NCI-H146 (cell line): ENCODE data around the gene DHX32.
"Not testable (repeated sequence)": the region's sequence is repeated elsewhere in the genome, so short reads cannot be mapped to it uniquely, and the experiment has no call there.

Experiments used
- DNase-seq: peaks from one replicate; lab custom pipeline; 2025; lab: John Stamatoyannopoulos, UW

The DHX32 gene, protein sequence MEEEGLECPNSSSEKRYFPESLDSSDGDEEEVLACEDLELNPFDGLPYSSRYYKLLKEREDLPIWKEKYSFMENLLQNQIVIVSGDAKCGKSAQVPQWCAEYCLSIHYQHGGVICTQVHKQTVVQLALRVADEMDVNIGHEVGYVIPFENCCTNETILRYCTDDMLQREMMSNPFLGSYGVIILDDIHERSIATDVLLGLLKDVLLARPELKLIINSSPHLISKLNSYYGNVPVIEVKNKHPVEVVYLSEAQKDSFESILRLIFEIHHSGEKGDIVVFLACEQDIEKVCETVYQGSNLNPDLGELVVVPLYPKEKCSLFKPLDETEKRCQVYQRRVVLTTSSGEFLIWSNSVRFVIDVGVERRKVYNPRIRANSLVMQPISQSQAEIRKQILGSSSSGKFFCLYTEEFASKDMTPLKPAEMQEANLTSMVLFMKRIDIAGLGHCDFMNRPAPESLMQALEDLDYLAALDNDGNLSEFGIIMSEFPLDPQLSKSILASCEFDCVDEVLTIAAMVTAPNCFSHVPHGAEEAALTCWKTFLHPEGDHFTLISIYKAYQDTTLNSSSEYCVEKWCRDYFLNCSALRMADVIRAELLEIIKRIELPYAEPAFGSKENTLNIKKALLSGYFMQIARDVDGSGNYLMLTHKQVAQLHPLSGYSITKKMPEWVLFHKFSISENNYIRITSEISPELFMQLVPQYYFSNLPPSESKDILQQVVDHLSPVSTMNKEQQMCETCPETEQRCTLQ

DNA sequence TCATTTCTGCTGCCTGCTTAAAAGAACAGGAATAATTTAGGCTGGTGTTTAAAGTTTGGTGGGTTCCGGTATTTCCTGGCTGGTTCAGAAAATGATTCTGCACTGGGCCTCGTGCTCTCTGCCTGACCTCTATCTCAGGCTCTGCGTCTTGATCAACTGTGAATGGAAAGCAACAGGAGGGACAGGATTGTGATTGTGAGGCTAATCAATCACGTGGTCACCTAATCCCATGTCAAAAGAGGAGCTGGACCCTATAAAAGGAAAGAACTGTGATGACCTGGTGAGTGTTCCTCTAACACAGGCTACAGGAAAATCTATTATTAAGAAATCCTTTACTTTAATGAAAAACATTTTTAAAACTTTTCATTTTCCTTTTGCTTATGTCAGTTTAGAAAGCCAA lies at the start of gene DHX32:
TSS of gene DHX32 (minus strand) at position 101 of the 400 bp plus-strand sequence. CDS start 468 bp downstream, outside the sequence.
- no peak for DNase-seq

DNA sequence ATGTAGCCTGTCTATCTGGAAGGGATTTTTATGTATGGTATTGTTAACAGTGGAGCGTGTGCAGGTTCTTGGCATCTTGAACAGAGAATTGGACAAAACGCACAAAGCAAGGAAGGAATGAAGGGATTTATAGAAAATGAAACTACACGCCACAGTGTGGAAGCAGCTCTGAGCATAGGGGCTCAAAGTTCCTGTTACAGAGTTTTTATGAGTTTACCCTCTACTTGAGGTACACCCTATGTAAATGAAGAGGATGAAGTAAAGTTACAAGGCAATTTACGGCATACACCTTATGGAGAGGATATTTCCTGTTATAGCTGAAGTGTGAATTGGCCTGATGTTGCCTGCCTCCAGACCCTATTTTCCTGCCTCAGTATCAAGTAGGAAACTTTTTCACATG lies 48.5 kb upstream of the DHX32 start:
- no peak for DNase-seq

DNA sequence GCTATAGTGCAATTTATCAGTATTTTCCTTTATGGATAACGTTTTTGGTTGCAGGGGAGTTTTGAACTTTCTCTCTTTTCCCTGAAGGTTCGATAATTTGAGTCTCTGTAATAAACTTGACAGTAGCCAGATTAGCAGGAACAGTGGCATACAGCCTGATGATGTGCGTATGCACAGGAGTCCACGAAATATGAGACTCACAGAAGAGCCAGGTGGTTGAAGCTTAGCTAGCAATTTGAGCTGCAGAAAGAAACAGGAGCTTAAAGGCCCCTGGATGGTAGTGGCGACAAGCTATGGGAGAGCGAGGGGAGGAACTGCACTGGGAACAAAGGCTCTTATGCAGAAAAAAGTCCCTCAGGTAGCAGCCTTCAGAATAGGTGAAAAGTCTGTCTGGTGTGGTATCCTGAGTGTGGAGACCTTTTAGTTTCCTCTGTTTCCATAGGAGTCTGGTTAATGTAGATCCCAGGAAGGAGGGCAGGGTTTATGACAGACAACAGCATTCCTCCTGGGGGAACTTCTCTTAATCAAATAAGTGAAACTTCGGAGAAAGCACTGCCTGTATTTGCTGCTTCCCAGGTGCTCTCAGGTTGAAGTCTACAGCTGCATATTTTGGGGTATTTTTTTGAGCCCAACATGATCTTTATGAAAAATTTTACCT lies 48.0 kb upstream of the DHX32 start:
- DNase-seq: peak; percentile 40

DNA sequence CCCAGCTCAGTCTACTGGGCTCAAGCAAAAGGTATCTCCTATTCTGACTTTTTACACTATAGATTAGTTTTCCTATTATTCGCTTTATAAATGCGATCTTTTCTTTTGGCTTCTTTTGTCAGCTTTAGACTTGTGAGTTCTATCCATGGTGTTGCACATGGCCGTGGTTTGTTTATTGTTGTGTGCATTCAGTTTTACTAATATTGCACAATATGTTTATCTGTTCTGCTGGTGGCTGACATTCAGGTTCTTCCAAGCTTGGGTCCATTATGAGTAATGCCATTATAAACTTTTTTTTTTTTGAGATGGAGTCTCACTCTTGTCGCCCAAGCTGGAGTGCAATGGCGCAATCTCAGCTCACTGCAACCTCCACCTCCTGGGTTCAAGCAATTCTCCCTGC lies 46.2 kb upstream of the DHX32 start:
- not testable (repeated sequence) for DNase-seq

DNA sequence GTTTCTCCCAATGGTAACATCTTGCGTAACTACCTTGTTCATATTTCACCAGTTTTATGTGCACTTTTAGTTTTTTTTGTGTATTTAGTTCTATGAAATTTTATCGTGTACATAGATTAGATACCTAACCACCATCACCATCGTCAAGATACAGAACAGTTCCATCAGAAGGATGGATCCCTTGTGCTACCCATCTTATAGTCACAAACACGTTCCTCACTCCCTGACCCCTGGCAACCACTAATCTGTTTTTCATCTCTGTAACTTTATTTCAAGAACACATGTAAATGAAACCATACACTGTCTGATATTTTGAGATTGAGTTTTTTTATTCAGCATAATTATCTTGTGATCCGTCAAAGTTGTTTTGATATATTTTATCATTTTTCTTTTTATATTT lies 45.2 kb upstream of the DHX32 start:
- DNase-seq: no peak

DNA sequence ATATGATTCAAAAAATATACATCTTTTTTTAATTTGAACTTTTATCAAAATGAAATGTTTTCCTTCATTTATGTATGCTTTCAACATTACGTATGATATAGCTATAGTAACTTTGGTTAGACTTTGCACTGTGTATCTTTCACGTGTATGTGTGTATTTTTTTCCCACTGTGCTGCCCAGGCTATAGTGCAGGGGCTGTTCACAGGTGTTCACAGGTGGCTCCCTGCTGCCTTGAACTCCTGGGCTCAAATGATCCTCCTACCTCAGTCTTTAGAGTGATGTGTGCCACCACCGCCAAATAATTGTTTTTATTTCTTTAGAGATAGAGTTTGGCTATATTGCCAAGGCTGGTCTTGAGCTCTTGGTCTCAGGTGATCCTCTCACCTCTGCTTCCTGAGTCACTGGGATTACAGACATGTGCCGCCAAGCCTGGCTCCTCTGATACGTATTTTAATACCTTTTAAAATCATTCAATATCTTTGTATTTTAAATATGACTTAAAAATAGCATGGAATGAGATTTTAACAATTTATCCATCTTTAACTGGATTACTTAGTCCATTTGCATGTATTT lies 44.3 kb upstream of the DHX32 start:
- no peak for DNase-seq

DNA sequence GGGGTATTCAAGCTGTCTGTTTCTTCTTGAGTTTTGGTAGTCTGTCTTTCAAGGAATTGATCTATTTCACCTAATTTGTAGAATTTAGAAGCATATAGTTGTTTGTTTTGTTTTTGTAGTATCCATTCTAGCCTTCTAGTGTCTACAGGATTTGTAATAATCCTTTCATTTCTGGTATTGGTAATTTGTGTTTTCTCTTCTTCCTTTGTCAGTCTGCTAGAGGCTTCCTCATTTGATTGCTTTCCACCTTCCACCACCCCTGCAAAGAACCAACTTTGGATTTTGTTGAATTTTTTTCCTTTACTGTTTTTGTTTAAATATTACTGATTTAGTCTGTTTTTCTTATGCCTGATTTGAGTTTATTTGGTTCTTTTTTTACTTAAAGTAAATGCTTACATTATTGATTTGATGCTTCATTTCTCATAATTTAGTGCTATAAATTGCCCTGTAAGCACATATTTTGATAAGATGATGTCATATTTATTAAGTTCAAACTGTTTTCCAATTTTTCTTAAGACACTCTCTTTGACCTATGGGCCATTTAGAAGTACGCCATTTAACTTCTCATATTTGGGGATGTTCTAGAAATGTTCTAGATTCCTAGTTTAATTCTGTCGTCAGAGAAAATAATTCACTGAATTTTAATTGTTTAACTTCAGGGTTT lies 40.7 kb upstream of the DHX32 start:
- DNase-seq: not testable (repeated sequence)

DNA sequence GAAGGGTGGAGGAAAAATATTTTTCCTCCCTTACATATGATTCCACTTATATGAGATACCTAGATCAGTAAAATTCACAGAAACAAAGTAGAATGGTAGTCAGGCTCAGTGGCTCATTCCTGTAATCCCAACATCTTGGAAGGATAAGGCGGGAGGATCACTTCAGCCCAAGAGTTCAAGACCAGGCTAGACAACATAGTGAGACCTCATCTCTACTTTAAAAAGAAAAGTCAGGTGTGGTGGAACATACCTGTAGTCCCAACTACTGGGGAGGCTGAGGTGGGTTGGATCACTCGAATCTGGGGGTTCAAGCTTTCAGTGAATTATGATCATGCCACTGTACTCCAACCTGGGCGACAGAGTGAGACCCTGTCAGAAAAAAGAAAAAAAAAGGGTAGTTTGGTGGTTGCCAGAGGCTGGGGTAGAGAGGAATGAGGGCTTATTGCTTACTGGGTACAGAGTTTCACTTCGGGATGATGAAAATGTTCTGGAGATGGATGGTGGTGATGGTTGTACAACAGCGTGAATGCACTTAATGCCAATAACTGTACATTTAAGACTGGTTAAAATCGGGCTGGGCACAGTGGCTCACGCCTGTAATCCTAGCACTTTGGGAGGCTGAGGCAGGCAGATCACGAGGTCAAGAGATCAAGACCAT lies 36.7 kb upstream of the DHX32 start:
- not testable (repeated sequence) for DNase-seq

DNA sequence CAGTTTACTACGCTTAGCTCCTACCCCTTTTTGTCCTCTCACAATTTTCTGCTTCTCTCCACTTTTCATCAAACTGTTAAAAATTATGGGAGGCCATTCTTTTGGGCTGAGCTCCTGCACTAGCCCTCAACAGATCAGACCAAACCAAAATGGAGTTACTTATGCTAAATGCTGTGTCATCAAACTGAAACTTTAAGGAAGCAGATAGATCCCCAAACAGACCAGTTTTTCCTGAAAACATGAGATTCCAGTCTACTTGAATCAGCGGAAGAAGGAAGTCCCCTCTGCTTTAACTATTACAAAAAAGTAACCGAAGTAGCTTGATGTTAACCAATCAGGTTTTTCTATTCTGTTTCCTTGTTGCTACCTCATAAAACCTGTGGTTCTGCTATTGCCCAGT lies 35.9 kb upstream of the DHX32 start:
- no peak for DNase-seq

DNA sequence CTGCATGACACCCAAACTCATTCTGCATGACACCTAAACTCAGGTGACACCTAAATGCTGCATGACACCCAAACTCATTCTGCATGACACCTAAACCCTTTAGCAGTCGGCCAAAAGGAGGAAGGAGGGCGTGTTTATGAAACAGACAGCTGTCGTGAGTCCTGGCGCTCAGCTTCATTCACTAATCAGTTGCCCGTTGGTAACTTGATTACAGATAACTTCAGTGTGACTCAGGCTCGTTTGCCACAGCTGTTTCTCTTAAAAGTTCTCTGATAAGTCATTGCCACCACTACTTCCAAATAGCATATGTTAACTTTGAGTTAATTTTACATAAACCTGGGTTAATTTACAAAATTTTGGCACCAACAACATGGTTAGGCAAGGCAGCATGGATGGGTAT lies 32.2 kb upstream of the DHX32 start:
- DNase-seq: peak; percentile 3

DNA sequence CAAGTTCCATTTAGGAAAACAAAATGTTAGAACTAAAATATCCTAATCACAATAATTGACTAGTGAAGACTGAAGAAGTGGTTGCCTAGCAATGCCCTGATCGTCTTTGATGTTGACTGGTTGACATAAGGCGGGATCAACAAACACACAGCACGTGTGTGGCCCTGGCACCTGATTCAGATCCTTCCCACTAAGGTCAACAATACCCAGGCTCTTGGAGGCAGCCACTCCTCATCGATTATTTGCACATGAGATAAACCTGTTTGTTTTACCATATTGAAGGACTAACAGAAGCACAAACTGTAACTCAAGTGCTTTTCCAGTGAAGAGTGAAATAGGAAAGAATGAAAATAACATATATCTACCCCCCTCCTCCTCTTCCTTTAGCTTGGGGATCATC lies 30.9 kb upstream of the DHX32 start:
- DNase-seq: peak; percentile 43

DNA sequence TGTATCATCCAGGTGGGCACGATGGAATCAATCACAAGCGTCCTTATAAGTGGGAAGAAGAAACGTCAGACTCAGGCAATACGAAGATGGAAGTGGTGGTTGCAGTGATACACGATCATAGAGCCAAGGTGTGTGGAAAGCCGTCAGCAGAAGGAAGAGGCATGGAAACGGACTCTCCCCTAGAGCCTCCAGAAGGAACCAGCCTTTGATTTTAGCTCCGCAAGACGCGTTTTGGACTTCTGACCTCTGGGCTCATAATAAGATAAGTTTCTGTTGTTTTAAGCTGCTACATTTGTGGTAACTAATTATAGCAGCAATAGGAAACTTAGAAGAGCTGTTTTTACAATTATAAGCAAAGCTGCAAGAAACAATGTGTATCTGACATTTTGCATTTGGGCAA lies 30.1 kb upstream of the DHX32 start:
- DNase-seq: no peak

DNA sequence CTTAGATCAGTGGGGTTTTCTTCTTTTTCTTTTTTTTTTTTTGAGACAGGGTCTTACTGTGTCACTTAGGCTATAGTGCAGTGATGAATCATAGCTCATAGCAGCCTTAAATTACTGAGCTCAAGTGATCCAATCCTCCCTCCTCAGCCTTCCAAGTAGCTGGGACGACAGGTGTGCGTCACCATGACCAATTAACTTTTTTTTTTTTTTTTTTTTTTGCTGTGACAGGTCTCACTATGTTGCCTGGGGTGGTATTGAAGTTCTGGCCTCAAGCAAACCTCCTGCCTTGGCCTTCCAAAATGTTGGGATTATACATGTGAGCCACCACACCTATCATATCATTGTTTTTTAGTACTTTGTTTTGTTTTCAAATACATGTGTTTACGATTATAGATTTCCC lies 28.4 kb upstream of the DHX32 start:
- DNase-seq: not testable (repeated sequence)

DNA sequence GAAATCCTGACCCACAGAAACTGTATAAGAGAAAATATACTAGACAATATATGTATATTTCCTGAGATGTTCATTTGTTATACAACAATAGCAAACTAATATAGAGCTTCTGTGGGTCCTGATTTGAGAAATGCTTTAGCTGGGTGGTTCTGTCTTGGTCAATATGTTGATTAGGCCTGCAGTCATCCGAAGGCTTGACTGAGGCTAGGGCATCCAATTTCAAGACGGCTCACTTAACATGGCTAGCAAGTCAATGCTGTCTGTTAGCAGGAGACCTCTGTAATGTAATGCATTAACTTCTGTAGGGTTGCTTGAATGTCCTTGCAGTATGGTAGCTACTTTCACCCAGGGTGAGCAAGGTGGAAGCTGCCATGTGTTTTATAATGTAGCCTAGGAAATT lies 27.7 kb upstream of the DHX32 start:
- not testable (repeated sequence) for DNase-seq

DNA sequence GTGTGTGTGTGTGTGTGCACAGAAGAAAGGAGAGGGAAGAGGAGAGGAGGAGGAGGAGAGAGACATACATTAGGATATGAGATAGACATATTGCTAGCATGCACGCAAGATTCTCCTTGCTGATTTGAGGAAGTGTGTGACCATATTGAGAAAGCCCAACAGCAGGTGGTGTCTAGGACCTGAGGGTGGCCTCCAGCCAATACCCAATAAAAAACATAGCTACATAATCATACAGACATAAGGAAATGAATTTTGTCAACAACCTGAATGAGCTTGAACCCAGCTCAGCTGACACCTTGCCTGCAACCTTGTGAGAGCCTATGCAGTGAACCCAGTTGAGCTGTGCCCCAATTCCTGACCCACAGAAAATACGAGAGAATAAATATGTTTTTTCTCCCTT lies 26.5 kb upstream of the DHX32 start:
- DNase-seq: not testable (repeated sequence)

DNA sequence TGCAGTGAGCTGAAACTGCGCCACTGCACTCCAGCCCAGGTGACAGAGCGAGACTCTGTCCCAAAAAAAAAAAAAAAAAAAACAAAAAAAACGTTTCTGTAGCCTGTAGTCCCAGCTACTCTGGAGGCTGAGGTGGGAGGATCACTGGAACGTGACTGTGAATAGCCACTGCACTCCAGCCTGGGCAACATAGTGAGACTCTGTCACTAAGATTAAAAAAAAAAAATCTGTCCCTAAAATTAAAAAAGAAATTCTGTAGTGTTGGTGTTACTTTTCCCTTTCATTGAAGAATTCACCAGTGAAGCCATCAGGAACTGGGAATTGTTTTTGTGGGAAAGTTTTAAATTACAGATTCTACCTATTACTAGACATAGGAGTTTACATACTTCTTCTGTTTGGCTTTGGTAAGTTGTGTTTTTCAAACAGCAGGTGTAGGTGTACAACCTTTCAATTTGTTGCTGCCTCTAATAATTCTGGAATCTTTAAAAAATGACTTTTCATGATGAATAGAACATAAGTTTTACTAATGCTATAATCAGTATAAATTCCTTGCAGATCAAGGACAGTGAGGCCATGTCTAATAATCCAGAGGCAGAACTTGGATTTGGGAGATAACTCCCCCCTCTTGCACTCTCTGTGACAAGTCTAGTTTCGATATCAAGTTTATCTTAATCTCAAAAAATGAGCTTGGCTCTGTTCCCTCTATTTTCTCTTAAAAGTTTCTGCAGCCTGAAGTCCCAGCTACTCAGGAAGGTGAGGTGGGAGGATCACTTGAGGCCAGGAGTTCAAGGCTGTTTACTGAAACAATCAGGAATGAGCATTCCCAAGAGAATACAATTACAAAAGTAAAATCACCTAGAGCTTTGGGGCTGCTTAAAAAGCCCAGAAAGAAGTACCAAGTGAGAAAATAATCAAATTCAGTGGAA lies 24.2 kb upstream of the DHX32 start:
- DNase-seq: not testable (repeated sequence)

DNA sequence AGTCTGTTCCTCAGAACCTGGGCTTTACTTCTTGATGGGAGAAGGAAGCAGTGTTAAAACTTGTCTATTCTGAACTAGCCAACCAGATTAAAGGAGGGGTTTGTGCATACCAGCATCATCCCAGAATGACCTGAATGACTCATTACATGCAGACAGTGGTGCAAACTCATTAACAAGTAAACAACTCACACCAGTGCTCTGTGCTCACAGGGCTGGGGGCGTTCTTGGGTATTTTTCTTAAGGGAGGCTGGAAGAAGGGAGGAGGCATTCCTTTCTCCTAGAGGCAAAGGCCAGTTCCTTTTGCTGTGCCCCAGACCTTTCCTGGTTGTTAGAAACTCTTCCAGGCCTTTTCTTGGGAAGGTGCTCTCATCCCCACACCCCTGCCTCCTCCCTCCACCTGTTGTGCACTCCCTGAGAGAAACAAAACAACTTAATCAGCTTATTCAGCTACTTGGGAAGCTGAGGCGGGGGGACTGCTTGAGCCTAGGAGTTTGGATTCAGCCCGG lies 22.1 kb upstream of the DHX32 start:
- not testable (repeated sequence) for DNase-seq

DNA sequence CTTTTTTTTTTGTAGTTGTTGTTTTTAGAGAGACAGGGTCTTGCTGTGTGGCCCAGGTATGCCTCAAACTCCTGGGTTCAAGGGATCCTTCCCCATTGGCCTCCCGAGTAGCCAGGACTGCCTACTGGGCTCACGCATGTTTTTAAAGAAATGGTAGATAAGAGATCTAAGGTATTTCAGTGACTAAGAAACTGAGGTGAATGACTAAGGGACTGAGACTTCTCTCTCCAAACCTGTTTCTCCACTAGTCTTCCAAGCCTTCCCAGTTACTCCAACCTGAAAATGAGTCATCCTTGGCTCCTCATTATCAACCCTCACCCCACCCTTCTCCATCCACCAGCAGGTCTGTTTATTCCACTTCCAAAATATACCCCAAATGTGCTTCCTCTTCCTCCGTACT lies 19.9 kb upstream of the DHX32 start:
- not testable (repeated sequence) for DNase-seq

DNA sequence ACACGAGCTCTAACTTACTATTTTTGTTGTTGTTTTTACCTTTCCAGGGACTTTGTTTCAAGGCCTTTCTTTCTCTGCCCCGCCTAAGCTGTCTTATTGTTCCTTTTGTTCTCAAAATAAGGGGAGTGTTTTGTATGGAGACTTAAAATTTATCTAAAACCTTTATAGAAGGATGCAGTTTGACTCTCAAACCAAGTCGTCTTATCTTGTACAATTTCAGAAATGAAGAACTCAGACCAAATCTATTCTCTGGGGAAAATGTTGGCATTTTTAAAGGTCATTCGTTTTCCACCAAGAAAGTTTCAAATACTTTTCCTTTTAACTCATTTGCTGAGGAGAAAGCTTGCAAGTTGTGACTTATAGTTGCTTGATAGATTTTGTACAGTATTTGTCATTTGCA lies 16.2 kb upstream of the DHX32 start:
- not testable (repeated sequence) for DNase-seq
